DOHH2 (cell line): ENCODE data around the gene VPS51.

Experiments used
- CTCF ChIP-seq: fragments of 200-600 bp; sonication (generic); IDR thresholded peaks from one replicate; pipeline ENCODE4 v1.5.1; 2014; ENCODE audit warnings: antibody characterized with exemption, mild to moderate bottlenecking, low read depth, low read length; ENCODE audit not compliant: poor library complexity, severe bottlenecking
- EZH2phosphoT487 ChIP-seq: fragments of 200-600 bp; sonication (generic); IDR thresholded peaks from 2 replicates; pipeline ENCODE4 v1.6.1; 2017; ENCODE audit warnings: borderline replicate concordance, mild to moderate bottlenecking, antibody characterized with exemption, low read length, moderate library complexity, mixed read lengths

DNA sequence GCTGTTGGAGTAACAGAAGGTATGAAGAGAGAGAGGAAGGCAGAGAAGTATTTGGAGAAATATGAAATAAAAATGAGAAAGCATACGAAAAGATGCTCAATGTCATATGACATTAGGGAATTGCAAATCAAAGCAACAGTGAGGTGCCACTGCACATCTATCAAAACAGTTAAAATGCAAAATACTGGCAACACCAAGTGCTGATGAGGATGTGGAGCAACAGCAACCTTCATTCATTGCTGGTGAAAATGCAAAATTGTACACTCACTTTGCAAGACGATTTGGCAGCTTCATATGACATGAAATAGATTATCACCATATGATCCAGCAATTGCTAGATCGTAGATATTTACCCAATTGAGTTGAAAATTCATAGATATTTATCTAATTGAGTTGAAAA lies 64.6 kb downstream of the VPS51 start:
- no peak for TF ChIP-seq CTCF
- TF ChIP-seq EZH2phosphoT487: no peak
